GM18868 (cell line): ENCODE measurements around the gene PRKCA.
"Not testable (repeated sequence)": the region's sequence is repeated elsewhere in the genome, so short reads cannot be mapped to it uniquely, and the experiment has no call there.

ENCODE experiments used
- ATAC-seq: cut with Tn5 transposase; IDR thresholded peaks from one replicate; pipeline ENCODE4 v1.9.1; 2021; ENCODE audit warnings: mild to moderate bottlenecking, moderate library complexity; ENCODE audit not compliant: unreplicated experiment

The PRKCA gene

DNA sequence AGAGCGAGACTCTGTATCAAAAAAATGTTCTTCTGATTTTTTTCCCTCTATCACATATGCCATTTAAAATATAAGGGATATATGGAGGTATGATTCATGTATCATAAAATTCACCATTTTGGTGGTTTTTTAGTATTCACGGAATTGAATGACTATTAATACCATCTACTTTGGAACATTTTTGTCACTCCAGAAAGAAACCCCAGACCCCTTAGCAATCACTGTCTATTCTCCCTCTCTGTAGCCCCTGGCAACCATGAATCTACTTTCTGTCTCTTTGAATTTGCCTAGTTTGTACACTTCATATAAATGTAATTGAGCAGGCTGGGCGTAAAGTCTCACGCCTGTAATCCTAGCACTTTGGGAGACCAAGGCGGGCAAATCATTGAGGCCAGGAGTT is 75.9 kb downstream of the PRKCA start:
- ATAC-seq = no peak

- no peak for ATAC-seq
These were observed 77.1 kb downstream of the PRKCA start for GRCh38 chr17:66379544-66379943.

GRCh38 chr17:66379996-66380395 is 77.6 kb downstream of the PRKCA start:
- ATAC-seq = no peak

DNA sequence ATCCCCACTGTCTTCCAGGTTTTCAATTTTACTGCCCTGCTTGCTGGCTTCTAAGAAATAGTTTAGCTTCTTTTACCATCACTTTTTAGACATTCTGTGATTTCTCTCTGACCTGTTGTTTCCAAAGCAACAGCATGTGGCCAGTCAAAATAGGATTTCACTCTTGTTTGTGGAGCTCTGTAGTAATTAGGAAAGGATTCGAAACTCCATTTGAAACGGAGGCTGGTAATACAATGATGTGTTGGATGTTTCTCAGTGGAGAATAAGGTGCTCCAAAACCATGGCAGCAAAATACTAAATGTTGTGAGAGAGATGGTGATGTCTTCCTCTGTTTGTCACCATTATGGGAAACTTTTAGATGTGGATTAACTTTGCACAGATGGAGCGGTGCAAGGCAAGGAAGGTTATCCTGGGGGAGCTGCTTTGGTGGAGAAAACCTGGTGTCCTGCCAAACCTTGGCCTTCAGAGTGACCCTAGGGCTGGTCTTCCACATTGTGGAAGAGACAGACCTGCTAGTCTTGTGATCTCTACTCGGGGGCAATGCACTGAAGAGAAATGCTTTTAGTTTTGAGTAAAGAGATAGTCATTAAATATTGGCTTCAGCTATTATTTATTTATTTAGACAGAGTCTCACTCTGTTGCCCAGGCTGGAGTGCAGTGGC is 79.4 kb downstream of the PRKCA start:
- no peak for ATAC-seq

DNA sequence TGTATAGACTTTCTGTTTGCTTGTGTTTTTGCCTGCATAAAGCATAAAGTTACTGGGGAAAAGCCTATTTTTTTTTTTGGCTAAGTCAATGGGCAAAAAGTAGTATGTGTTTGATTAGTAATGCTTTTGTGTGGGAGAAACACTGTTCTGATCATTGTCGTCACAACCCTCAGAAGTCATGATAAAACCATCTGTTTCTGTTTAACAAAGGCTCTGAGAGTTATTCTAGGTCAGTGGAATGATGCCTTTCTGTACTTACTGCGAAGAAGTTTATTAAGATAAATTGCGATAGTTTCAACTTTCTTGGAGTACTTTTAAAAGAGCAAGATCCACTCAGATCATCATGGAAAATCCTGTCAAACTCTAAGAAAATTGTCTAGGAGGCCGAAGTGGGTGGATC is 80.9 kb downstream of the PRKCA start:
- no peak for ATAC-seq

- no peak for ATAC-seq
These were observed 84.3 kb downstream of the PRKCA start for GRCh38 chr17:66386498-66387351.

DNA sequence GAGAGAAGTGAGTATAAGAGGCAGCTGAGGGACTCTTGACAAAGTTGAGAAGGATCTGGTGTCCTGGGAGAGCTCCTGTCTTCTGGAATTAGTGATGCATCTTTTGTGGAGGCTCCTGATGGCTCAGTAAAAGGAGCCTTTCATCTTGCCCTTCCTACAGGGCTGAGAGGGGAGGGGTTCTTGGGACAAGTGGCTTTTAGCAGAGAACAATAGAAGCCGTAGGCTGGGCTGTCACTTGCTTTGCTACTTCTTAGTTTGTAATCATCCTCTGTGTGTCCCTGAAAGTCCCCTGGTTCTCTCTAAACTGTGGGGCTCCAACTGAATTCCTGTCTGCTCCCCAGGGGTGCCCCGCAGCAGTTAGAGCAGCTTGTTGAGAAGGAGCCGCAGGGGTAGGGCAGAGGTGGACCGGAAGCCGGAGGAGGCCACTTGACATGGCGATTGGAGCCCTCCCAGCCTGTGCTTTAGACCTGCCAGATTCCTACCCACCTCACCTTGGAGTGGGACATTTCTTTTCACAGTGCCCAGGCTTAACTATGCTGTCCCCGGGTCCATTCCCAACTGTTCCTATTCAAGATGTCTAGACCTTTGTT is 85.1 kb downstream of the PRKCA start:
- ATAC-seq = no peak

- ATAC-seq = no peak
These were observed 90.5 kb downstream of the PRKCA start for GRCh38 chr17:66392783-66393437.

- ATAC-seq = no peak
These were observed 93.5 kb downstream of the PRKCA start for GRCh38 chr17:66395961-66396360.

GRCh38 chr17:66397486-66397885 is 95.1 kb downstream of the PRKCA start:
- no peak for ATAC-seq

- ATAC-seq = no peak
These were observed 95.6 kb downstream of the PRKCA start for GRCh38 chr17:66398059-66398458.

GRCh38 chr17:66398617-66399016 is 96.2 kb downstream of the PRKCA start:
- no peak for ATAC-seq

- ATAC-seq = no peak
These were observed 97.0 kb downstream of the PRKCA start for GRCh38 chr17:66399441-66399840.

DNA sequence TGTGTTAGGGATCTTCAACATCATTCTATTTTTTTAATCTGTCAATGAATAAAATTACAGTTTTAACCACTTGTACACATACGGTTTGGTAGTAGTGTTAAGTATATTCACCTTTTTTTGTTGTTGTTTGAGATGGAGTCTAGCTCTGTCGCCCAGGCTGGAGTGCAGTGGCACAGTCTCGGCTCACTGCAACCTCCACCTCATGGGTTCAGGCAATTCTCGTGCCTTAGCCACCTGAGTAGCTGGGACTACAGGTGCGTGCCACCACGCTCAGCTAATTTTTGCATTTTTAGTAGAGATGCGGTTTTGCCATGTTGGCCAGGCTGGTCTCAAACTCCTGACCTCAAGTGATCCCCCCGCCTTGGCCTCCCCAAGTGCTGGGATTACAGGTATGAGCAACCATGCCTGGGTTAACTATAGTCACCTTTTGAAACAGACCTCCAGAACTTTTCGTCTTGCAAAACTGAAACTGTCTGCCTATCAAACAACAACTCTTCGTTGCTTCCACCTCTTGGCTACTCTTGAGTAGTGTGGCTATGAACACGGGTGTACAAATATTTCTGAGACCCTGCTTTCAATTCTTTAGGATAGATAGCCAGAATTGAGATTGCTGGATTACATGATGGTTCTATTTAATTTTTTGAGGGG is 97.8 kb downstream of the PRKCA start:
- not testable (repeated sequence) for ATAC-seq

DNA sequence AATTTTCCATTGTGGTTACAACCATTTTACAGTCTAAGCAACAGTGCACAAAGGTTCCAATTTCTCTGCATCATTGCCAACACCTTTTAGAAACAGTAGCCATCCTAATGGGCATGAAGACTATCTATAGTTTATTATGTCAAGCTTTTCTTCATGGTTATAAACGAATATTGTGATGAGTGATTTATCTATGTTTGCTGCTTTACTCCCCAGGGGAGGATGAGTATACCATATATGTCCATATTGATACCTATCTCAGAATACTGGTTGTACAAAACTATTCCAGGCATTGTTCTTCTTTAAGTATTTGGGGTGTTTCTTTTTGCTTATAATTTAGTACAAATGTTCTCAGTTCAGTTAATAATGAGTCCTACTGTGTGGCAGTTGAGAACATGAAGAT is 98.3 kb downstream of the PRKCA start:
- no peak for ATAC-seq

DNA sequence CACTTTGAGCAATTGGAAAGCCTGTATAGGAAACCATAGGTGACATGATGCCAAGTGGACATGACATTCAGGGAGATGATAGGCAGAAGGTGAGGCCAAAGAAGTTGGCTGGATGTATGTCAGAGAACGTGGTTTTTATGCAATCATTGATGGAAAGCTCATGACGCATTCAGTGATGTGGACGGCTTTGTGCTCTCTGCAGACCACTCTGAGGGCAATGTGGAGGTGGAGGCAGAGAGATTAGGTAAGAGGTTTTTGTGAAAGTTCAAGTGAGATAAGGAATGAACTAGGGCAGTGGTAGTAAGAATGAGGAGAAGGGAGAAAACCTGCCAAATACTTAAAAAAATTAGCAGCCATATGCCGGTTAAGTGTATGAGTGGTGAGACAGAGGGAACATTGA is 99.0 kb downstream of the PRKCA start:
- ATAC-seq = no peak

GRCh38 chr17:66403846-66404556 is 101.6 kb downstream of the PRKCA start:
- ATAC-seq = no peak

GRCh38 chr17:66405836-66406677 is 103.6 kb downstream of the PRKCA start:
- no peak for ATAC-seq
